Measurements from ENCODE around the gene RGL3. TPM values are rescaled to one million over a fixed set of nuclear protein-coding genes. Genes with fewer than 3 reads are reported as not detected.
"Not testable (repeated sequence)": the region's sequence is repeated elsewhere in the genome, so short reads cannot be mapped to it uniquely, and the experiment has no call there.

RGL3 gene
- total RNA-seq, 6 experiments from 2014 or later, result 6.7 to 26.6 (median 19.7) TPM

DNA sequence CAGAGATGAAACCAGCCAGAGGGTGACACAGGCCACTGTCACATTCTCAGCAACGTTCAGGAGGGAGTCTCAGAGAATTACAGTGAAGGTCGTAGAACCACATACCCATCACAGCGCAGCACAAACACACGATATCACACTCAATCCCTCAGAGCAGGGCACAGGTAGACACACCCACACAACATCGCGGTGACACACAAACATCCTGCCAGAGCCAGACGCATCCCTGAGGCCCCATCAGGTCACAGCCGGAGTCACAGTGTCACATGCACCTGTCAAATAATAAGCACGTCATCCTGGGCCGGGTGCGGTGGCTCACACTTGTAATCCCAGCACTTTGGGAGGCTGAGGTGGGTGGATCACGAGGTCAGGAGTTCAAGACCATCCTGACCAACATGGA lies 44.3 kb upstream of the RGL3 start:
- ATAC-seq, result no peak
- DNase-seq, result no peak
- WGBS (ENCODE audit: insufficient coverage, low coverage, low lambda C conversion rate, missing lambda C conversion rate), result 44% methylated on average over 4 of the region's 12 CpGs
- no peak overlapping the region for H3K27ac ChIP-seq
- H3K4me1 ChIP-seq, result no peaks in the 10 kb centered on the region
- H3K27me3 ChIP-seq, result no peaks in the 10 kb centered on the region
- H3K36me3 ChIP-seq, result no peaks in the 10 kb centered on the region
- no peaks in the 10 kb centered on the region for H3K9me3 ChIP-seq
- TF ChIP-seq POLR2A (IDR thresholded peaks at IDR 0.05), result no peak
- TF ChIP-seq, protein P1, sequence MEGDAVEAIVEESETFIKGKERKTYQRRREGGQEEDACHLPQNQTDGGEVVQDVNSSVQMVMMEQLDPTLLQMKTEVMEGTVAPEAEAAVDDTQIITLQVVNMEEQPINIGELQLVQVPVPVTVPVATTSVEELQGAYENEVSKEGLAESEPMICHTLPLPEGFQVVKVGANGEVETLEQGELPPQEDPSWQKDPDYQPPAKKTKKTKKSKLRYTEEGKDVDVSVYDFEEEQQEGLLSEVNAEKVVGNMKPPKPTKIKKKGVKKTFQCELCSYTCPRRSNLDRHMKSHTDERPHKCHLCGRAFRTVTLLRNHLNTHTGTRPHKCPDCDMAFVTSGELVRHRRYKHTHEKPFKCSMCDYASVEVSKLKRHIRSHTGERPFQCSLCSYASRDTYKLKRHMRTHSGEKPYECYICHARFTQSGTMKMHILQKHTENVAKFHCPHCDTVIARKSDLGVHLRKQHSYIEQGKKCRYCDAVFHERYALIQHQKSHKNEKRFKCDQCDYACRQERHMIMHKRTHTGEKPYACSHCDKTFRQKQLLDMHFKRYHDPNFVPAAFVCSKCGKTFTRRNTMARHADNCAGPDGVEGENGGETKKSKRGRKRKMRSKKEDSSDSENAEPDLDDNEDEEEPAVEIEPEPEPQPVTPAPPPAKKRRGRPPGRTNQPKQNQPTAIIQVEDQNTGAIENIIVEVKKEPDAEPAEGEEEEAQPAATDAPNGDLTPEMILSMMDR (IDR thresholded peaks at IDR 0.05), result no peak
- no peak overlapping the region for H3K4me3 ChIP-seq
- intact Hi-C loops (cut with DNase I), result no loop called here

DNA sequence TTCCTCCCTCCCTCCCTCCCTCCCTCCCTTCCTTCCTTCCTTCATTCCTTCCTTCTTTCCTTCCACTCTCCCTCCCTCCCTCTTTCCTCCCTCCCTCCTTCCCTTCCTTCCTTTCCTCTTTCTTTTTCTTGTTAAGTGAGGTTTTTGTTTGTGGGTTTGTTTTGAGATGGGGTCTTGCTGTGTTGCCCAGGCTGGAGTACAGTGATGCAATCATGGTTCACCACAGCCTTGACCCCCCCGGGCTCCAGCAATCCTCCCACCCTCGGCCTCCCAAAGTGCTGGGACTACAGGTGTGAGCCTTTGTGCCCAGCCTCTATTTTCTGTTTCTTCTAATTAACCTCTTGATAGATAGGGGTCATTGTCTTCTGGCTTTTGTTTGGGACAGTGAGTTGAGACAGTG lies 42.3 kb upstream of the RGL3 start:
- no peak for TF ChIP-seq POLR2A (IDR thresholded peaks at IDR 0.05)
- Histone ChIP-seq H3K27ac (no peak overlapping the region), H3K36me3 (no peaks in the 10 kb centered on the region), H3K4me3 (no peak overlapping the region), H3K9me3 (no peaks in the 10 kb centered on the region), H3K27me3 (no peaks in the 10 kb centered on the region), H3K4me1 (no peaks in the 10 kb centered on the region)
- WGBS (ENCODE audit: insufficient coverage, low coverage, low lambda C conversion rate, missing lambda C conversion rate), result 4% methylated on average over 2 of the region's 2 CpGs
- intact Hi-C loops (cut with DNase I), result no loop called here
- no peak for DNase-seq
- no peak for ATAC-seq

GRCh38 chr19:11460207-11460606 lies 41.1 kb upstream of the RGL3 start:
- TF ChIP-seq POLR2A (IDR thresholded peaks at IDR 0.05), result no peak
- TF ChIP-seq, protein P1 (IDR thresholded peaks at IDR 0.05), result no peak
- WGBS (ENCODE audit: insufficient coverage, low coverage, low lambda C conversion rate, missing lambda C conversion rate), result 51% methylated on average over 4 of the region's 4 CpGs
- Histone ChIP-seq H3K27me3 (no peaks in the 10 kb centered on the region), H3K4me1 (no peaks in the 10 kb centered on the region), H3K4me3 (no peak overlapping the region), H3K36me3 (no peaks in the 10 kb centered on the region), H3K27ac (no peak overlapping the region), H3K9me3 (no peaks in the 10 kb centered on the region)
- intact Hi-C loops (cut with DNase I), result no loop called here
- DNase-seq, result no peak
- no peak for ATAC-seq

- H3K4me1 ChIP-seq; DNase-seq; intact Hi-C loops (cut with DNase I); H3K36me3 ChIP-seq; H3K27ac ChIP-seq; H3K9me3 ChIP-seq; H3K27me3 ChIP-seq; ATAC-seq; H3K4me3 ChIP-seq: not testable (repeated sequence)
- 72% methylated on average over 6 of the region's 11 CpGs for whole genome bisulfite sequencing (ENCODE audit: insufficient coverage, low coverage, low lambda C conversion rate, missing lambda C conversion rate)
These were observed 39.8 kb upstream of the RGL3 start for GRCh38 chr19:11458912-11459311.

DNA sequence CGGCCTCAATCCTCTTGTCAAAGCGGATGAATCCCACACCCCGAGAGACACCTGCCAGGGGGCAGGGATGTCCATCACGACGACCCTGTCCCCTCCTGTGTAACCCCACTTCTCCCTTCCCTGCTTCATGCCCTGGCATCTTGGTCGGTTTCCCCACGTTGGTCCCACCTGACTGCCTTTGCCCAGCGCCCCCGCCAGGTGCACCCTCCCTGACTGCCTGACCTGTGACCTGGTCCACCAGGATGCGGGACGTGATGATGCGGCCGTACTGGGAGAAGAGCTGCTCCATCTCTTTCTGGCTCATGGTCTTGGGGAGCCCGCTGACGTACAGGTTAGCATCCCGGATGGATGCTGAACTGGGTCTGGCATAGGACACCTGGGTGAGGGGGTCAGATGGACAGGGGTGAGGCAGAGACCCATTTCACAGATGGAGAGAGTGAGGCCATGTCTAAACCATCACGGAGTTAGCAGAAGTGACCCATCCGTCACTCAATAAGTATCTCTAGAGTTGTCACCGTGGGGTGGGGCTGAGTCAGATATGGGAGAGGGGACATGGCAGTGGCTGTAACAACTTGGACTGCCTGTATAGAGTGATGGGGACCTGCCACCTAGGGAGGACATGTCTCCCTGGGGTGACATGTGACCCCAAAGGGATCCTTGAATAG lies 39.3 kb upstream of the RGL3 start:
- H3K9me3 ChIP-seq, result no peaks in the 10 kb centered on the region
- DNase-seq (no peak), ATAC-seq (no peak)
- WGBS (ENCODE audit: insufficient coverage, low coverage, low lambda C conversion rate, missing lambda C conversion rate), result 60% methylated on average over 6 of the region's 19 CpGs
- no peak for TF ChIP-seq POLR2A (IDR thresholded peaks at IDR 0.05)
- TF ChIP-seq, protein P1 (IDR thresholded peaks at IDR 0.05), result no peak
- no peaks in the 10 kb centered on the region for H3K4me1 ChIP-seq
- H3K36me3 ChIP-seq, result no peaks in the 10 kb centered on the region
- no peak overlapping the region for H3K27ac ChIP-seq
- no peaks in the 10 kb centered on the region for H3K27me3 ChIP-seq
- intact Hi-C loops (cut with DNase I), result no loop called here
- H3K4me3 ChIP-seq, result no peak overlapping the region

Data from right lobe of liver (tissue), 6 donors.